CD14-positive monocyte (primary cell): ENCODE results near the gene DGCR2. TPM values are rescaled to one million over a fixed set of nuclear protein-coding genes. Genes with fewer than 3 reads are reported as not detected.

Experiments
- polyA plus RNA-seq, 3 donors: library from polyadenylated mRNA; depleted of rRNA in 1 of 3; unstranded in 2 of 3; stranded (reverse) in 1 of 3; fragments of 300-500 nt in 2 of 3; fragments of >200 nt in 1 of 3; fragmentation: Illumina TruSeq in 2 of 3; gene quantifications; 1 replicate in 2 of 3; 2 replicates in 1 of 3; pipeline ENCODE4 v1.2.3, GENCODE V29; 2012 to 2021
- small RNA-seq: library from RNA; depleted of rRNA; stranded (forward); fragments of <200 nt; gene quantifications from one replicate; pipeline ENCODE3, GENCODE V24; 2012; ENCODE audit warnings: low read depth; ENCODE audit not compliant: insufficient read length

The DGCR2 gene
- polyA plus RNA-seq, 3 donors: 28.9 to 37.0 (median 36.2) TPM

Small RNA genes lying within 50 kb of the gene (small RNA-seq; reads per million reads assigned to genes)
- not detected for gene RF00019

Other genes with a start within 250 kb of the DGCR2 start
- gene DGCR6, start 216.1 kb downstream of the DGCR2 start, polyA plus RNA-seq: 1 to 10 TPM in 1 of 3 donors, under 1 TPM in 2; 0.17 to 5.1 (median 0.36) TPM
- not detected for gene PRODH, start 186.1 kb downstream of the DGCR2 start, polyA plus RNA-seq
- gene TSSK2, start 8.9 kb upstream of the DGCR2 start, polyA plus RNA-seq: under 1 TPM in 1 of 3 donors, not detected in 2; 0.04 TPM
- gene ESS2, start 22.2 kb upstream of the DGCR2 start, polyA plus RNA-seq: 10 to 100 TPM in 1 of 3 donors, 1 to 10 TPM in 2; 4.0 to 18.0 (median 5.5) TPM
- not detected for gene GSC2, start 27.9 kb upstream of the DGCR2 start, polyA plus RNA-seq
- gene SLC25A1, start 56.3 kb upstream of the DGCR2 start, polyA plus RNA-seq: 10 to 100 TPM; 15.2 to 37.4 (median 35.1) TPM
- 10 to 100 TPM in 1 of 3 donors, 1 to 10 TPM in 2; 5.1 to 17.0 (median 6.1) TPM for gene CLTCL1, start 169.3 kb upstream of the DGCR2 start, polyA plus RNA-seq